ENCODE results near the gene ATG2B.
"Not testable (repeated sequence)": the region's sequence is repeated elsewhere in the genome, so short reads cannot be mapped to it uniquely, and the experiment has no call there.

Gene ATG2B

GRCh38 chr14:96376093-96376492 is 13.0 kb upstream of the ATG2B start:
- no peak for DNase-seq

- DNase-seq, result no peak
Observed at GRCh38 chr14:96373538-96373937, 10.4 kb upstream of the ATG2B start.

- no peak for DNase-seq
Observed at GRCh38 chr14:96370528-96370927, 7.4 kb upstream of the ATG2B start.

GRCh38 chr14:96368534-96368933 is 5.4 kb upstream of the ATG2B start:
- DNase-seq, result no peak

- no peak for DNase-seq
Observed at GRCh38 chr14:96364962-96365361, 1.8 kb upstream of the ATG2B start.

- no peak for DNase-seq
Observed at GRCh38 chr14:96363751-96364336, 703 bp upstream of the ATG2B start.

GRCh38 chr14:96362071-96362964 is 823 bp downstream of the ATG2B start:
- no peak for DNase-seq

- no peak for DNase-seq
Observed at GRCh38 chr14:96359959-96360358, 3.2 kb downstream of the ATG2B start.

GRCh38 chr14:96357216-96357615 is 5.9 kb downstream of the ATG2B start:
- no peak for DNase-seq

GRCh38 chr14:96354246-96354645 is 8.9 kb downstream of the ATG2B start:
- DNase-seq, result no peak

- DNase-seq, result no peak
Observed at GRCh38 chr14:96352708-96353107, 10.4 kb downstream of the ATG2B start.

- DNase-seq, result no peak
Observed at GRCh38 chr14:96351986-96352385, 11.2 kb downstream of the ATG2B start.

GRCh38 chr14:96349286-96350075 is 13.7 kb downstream of the ATG2B start:
- DNase-seq, result no peak

GRCh38 chr14:96347957-96348356 is 15.2 kb downstream of the ATG2B start:
- not testable (repeated sequence) for DNase-seq

GRCh38 chr14:96345669-96346068 is 17.5 kb downstream of the ATG2B start:
- DNase-seq, result no peak

GRCh38 chr14:96341323-96341722 is 21.8 kb downstream of the ATG2B start:
- no peak for DNase-seq

- no peak for DNase-seq
Observed at GRCh38 chr14:96338551-96338950, 24.6 kb downstream of the ATG2B start.

GRCh38 chr14:96324219-96324618 is 38.9 kb downstream of the ATG2B start:
- no peak for DNase-seq

- DNase-seq, result no peak
Observed at GRCh38 chr14:96320605-96321004, 42.5 kb downstream of the ATG2B start.

GRCh38 chr14:96318836-96319235 is 44.3 kb downstream of the ATG2B start:
- DNase-seq, result no peak

GRCh38 chr14:96316087-96316486 is 47.1 kb downstream of the ATG2B start:
- no peak for DNase-seq

- DNase-seq, result no peak
Observed at GRCh38 chr14:96310906-96311305, 52.2 kb downstream of the ATG2B start.

- DNase-seq, result no peak
Observed at GRCh38 chr14:96309896-96310330, 53.2 kb downstream of the ATG2B start.

All from NCI-H1092 (cell line).